Measurements from ENCODE around the gene GYS1. TPM values are rescaled to one million over a fixed set of nuclear protein-coding genes. Genes with fewer than 3 reads are reported as not detected.

The GYS1 gene
- total and polyA plus RNA-seq, 2 of the 8 experiments (the other 6 are each of a cell fraction or from before 2014, with no cell fraction given) = 30.0 to 38.7 TPM

- TF ChIP-seq CBX5 (IDR thresholded peaks at IDR 0.05; ENCODE audit: low read depth, low read length) (no peak), YY1 (IDR thresholded peaks at IDR 0.05; ENCODE audit: low read depth, low read length) (no peak)
Measured at GRCh38 chr19:49004964-49005614, 12.0 kb upstream of the GYS1 start (continued).

Data from H1 (cell line).